ENCODE measurements around the gene THAP11.
"Not testable (repeated sequence)": the region's sequence is repeated elsewhere in the genome, so short reads cannot be mapped to it uniquely, and the experiment has no call there.

Gene THAP11

DNA sequence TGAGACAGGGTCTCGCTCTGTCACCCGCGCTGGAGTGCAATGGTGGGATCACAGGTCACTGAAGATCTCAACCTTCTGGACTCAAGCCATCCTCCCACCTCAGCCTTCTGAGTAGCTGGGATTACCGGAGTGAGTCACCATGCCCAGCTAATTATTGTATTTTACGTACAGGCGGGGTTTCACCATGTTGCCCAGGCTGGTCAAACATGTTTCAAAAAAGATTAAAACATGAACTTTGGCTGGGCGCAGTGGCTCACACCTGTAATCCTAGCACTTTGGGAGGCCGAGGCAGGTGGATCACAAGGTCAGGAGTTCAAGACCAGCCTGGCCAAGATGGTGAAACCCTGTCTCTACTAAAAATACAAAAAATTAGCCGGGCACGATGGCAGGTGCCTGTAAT, 4.9 kb upstream of the THAP11 start:
- DNase-seq = not testable (repeated sequence)

DNA sequence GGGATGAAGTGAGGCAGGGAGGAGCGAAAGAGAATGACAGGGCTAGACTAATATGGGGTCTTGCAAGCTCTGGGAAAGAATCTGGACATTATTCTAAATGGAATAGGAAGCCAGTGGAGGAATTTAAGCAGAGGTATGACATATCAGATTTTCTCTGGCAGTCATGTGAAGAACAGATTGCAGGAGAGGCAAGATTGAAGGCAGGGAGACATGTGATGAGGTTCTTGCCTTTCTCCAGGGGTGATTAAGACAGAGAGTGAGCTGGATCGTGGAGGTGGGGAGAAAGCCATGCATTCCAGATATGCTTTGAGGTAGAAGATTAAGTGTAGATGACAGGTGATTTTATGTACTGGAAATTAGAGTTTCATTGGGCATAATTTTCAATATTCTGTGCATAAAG, 4.3 kb upstream of the THAP11 start:
- no peak for DNase-seq

DNA sequence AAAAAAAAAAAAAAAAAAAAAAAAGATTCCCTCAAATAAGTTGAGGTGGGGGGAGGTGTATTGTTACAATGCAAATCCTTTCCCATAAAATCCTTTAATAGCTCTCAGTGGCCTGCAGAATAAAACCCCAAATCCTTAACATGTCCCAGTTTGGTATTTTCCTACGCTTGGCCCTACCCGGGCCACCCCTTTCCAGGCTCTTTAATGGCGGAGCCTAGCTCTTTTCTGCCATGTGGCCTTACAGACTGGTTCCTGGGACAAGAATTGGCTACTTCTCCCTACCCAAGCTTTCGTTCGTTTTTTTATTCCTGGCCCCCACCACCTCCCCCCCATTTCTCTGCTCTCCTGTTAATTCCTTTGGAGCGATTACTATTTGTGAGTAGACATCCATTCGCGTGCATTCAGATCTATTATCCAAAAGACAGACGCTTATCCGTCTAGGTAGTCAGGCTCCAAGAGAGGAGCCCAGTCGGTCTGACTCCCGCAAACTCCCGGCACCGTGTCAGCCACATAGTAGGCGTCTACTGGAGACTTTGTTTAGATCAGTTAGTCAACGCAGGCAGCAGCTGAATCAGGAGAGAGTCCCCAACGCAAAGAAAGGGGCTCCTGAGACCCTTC, 813 bp upstream of the THAP11 start:
- DNase-seq = peak; percentile 12

DNA sequence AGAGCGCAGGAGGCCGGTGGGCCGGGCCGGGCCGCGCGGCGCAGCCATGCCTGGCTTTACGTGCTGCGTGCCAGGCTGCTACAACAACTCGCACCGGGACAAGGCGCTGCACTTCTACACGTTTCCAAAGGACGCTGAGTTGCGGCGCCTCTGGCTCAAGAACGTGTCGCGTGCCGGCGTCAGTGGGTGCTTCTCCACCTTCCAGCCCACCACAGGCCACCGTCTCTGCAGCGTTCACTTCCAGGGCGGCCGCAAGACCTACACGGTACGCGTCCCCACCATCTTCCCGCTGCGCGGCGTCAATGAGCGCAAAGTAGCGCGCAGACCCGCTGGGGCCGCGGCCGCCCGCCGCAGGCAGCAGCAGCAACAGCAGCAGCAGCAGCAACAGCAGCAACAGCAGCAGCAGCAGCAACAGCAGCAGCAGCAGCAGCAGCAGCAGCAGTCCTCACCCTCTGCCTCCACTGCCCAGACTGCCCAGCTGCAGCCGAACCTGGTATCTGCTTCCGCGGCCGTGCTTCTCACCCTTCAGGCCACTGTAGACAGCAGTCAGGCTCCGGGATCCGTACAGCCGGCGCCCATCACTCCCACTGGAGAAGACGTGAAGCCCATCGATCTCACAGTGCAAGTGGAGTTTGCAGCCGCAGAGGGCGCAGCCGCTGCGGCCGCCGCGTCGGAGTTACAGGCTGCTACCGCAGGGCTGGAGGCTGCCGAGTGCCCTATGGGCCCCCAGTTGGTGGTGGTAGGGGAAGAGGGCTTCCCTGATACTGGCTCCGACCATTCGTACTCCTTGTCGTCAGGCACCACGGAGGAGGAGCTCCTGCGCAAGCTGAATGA, 606 bp downstream of the THAP11 start:
- DNase-seq = peak; percentile 44

DNA sequence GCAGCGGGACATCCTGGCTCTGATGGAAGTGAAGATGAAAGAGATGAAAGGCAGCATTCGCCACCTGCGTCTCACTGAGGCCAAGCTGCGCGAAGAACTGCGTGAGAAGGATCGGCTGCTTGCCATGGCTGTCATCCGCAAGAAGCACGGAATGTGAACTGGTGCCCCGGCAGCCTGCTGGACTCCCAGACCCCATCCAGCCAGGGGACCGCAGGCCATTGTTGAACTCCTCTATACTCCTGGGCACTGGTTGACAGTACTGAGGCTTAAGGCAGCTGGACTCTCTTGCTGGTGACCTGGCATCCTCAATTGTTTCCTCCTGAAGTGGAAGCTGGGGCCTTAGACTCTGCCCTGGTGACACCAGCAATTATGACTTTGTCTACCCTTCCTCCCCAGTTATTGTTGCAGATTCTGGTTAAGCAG, 1.2 kb downstream of the THAP11 start:
- no peak for DNase-seq

DNA sequence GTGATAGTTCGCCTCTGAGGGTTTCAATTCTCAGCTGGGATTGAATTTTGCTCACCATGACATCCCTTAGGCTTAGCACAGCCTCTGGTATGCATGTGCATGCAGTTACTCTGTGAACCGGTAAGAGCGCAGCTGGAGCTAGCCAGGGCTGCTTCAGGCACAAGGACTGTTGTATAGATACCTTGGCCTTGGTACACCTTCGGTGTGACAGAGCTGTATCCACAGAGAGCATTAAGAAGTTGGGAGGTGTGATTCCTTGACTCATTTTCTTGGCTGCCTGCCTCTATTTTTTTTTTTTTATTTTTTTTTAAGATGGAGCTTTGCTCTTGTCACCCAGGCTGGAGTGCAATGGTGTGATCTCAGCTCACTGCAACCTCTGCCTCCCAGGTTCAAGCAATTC, 2.4 kb downstream of the THAP11 start:
- DNase-seq = no peak

DNA sequence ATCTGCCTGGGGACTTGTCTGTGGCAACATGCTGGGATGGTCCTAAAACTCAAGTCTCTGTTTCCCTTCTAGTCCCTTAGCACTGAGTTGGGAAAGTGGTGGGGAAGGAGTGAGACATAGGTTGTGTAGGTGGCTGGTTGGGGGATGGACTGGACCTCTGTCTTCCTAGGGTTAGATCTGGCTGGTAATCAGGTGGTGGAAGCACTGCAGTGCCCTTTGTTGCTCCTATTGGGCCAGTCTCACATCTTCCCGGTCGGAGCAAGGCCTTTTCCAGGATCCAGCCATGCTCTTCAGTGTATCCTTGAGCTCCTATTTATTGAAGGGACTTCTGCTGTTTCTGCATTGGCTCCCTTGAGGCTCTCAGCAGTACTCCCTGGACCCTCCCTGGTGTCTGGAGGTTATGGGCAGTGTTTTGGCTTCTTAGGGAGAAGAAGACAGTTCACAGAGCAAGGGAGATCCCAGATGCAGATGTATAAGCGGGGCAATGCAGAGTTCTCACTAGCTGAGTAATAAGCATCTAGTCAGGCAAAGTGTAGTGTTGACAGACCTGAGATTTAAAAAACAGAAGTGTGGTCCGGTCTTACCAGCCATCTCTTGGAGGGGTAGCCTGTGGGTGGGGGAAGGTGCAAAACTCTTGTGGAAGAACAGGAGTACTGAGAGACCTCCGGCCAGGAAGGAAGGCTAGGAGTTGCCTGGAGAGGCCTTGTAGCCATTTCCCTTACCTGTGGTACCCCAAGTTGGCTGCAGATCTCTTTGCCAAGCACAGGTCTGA, 3.4 kb downstream of the THAP11 start:
- DNase-seq = no peak

DNA sequence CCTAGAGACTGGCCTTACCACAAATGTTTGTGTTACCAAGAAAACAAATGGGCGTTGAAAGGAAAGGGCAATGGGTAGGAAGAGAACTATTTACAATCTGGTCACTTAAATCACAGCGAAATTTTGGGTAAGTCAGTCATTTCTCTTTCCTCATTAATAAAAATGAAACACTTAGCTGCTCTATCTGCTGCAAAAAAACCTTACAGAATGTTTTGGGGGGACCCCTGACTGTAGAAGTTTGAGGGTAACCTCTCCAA, 3.9 kb downstream of the THAP11 start:
- DNase-seq = no peak

DNA sequence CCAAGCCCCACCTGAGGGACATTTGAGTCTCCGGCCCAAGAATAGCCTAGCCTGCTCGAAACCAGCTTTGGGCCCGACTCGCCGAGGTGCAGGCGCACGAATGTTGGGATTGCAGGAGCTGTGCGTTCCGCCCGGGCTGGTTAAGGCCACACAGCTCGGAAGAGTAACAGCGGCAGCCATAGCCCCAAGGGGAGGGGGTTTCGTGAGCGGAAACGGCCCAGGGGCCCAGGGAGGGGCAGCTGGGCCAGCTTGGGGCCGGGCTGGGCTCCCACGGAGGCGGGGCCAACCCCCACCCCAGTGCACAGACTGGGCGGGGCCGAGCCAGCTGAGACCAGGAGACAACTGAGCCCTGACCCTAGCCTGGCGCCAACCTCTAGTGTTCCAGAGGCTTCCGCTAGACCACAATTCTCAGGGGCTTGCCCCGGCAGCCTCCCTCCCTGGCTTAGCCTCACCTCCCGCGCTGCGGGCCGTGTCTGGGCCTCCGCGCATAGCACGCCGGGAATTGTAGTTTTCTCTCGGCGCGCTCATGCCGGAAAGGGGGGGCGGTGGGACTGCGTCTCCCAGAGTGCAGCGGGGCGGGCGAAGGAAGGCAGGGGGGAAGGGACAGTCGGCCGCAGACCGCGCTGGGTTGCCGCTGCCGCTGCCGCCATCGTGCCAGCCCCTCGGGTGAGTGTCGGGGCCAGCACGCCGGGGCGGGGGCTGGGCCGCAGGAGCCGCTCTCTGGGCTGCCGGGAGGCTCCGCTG, 4.4 kb downstream of the THAP11 start, which contains the start of gene NUTF2:
TSS of gene NUTF2 (plus strand) at position 614 of the 744 bp plus-strand sequence. CDS start 18,198 bp downstream, outside the sequence.
- peak; percentile 92 for DNase-seq

DNA sequence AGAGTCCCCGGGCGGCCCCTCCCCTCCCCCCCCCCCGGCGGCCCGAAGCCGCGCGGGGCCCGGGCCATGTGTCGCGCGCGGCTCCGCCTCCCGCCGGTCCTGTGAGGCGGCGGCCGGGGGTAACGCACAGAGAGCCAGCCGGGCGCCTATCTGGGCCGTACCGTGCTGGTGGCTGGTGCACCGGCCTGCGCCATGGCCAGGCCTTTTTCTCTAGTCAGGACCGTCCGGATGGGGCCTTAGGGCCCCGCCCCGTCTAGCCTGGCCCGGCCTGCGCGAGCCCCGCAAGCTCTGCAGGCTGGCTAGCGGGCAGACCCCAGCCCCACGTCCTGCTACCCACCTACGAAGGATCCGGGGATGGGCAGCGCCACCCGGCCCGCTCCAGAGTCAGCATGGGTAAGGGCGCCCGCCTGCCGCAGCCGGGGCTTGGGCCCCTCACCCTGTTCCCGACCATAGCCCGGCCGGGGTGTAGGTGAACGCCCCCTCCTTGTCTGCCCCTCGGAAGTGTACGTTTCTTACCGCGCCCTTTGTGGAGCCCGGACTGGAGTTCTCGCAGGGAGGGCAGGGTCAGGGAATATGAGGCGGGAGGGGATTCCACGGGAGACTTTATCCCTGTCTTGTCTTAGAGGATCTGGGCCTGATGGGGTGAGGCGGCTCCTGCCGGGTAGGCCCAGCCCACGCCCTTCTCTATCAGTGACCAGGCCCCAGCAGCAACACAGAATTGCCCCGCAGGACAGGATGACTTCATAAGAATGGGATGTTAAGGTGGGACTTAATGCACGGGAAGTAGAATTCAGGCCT, 5.1 kb downstream of the THAP11 start, which contains the start of gene CENPT:
TSS of gene CENPT (minus strand) at position 630 of the 798 bp plus-strand sequence. CDS start 13,834 bp downstream, outside the sequence.
- DNase-seq = peak; percentile 45

DNA sequence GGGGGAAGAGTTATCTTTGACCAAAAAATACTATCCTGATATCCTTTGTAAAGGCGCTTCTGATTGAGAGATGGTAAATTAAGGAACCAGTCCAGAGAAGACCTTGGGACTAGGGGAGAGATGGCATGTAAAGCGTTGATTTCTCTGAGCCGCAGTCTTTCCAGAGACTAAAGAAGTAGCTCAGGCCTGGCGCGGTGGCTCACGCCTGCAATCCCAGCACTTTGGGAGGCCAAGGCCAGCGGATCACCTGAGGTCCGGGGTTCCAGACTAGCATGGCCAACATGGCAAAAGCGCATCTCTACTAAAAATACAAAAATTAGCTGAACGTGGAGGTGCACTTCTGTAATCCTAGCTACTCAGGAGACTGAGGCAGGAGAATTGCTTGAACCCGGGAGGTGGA, 6.0 kb downstream of the THAP11 start:
- DNase-seq = no peak

DNA sequence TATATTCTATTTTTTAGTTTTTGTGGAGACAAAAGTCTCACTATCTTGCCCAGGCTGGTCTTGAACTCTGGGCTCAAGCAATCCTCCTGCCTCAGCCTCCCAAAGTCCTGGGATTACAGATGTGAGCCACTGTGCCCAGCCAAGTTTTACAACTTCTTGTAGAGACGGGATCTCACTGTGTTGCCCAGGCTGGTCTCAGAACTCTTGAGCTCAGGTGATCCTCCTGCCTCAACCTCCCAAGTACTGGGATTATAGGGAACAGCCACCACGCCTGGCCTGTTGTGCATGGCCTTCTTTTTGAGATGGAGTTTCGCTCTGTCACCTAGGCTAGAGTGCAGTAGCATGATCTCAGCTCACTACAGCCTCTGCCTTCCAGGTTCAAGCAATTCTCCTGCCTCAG, 11.6 kb downstream of the THAP11 start:
- DNase-seq = no peak

DNA sequence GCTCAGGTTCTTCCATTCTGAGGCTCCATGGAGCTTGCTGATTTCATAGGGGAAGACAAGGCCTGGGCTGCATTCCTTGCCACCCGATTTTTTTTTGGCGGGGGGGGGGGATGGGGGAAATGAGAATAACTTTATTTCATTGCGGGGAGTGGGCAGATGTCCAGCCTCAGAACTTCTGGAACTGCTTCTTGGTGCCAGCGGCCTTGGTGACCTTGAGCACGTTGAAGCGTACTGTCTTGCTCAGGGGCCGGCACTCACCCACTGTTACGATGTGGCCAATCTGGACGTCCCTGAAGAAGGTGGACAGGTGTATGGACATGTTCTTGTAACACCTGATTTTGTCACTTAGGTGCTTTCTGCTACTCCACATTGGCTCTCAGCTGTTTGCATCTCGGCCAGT, 13.7 kb downstream of the THAP11 start:
- no peak for DNase-seq

DNA sequence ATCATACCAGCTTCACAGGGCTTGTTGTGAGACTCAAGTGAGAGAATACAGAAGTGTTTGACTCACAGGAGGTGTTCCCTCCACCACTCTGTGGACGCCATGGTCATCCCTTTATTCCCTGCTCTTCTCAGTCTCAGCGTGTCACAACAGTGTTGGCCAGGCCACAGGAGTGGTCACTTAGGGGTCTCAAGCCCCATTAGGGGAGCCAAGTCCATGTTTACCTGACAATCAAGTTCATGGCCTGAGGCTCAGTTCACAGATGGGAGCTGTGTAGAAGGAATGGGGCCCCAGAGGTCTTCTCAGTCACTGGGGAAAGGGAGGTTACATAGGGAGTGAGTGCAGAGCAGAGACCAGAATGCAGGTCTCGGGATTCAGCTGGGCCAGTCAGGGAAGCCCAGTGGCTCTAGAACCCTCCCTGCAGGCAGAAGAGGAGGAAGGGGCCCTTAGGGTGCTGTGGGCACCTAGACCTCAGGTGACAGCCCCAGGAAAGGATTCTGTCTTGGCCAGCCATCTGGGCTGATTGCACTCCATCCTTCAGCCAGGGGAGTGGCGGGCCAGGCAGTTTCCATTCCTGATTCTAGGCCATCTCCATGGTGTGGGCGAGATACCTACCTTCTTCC, 14.9 kb downstream of the THAP11 start:
- DNase-seq = no peak

DNA sequence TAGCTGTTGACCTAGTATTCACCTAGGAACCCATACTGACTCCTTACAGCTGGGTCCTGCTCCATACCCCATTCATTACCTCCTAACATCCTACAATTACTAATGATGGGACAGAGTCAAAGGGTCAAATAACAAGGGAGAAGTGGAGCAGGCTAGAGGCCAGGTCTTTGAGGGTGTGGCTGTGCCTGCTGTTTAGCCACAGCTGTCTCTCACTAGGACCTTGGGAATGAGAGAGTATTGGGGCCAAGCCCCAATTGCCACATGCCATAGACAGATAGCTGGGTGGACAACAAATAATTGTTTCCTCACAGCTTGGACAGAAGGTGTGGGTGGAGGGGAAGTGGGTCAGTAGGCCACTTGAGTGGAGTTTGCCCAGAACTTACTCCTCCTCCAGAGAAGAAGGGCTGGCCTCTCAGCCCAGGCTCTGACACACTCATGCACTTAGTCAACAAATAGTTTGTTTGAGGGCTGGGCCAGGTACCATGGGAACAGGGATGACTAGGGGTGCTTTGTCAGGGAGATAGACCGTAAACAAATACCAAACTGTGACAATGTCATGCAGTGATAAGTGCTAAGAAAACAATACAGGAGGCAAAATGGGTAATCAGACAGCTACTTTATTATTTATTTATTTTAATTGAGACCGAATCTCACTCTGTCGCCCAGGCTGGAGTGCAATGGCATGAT, 15.6 kb downstream of the THAP11 start:
- peak; percentile 75 for DNase-seq

DNA sequence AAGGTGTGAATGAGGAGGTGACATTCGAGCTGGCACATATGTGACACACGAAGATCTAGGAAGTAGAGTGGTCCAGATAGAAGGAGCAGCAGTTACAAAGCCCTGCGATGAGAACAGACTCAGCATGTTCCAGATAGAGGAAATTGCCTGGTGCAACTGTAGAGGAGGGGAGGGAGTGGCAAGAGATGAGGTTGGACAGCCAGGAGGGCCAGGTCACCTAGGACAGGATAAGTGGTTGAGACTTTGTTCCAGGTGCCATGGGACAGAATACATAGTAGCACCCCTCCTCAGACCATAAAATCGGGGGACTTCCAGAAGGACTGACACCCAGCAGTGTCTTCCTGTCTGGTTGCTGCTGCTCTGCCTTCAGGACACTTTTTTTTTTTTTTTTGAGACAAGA, 16.4 kb downstream of the THAP11 start:
- no peak for DNase-seq

DNA sequence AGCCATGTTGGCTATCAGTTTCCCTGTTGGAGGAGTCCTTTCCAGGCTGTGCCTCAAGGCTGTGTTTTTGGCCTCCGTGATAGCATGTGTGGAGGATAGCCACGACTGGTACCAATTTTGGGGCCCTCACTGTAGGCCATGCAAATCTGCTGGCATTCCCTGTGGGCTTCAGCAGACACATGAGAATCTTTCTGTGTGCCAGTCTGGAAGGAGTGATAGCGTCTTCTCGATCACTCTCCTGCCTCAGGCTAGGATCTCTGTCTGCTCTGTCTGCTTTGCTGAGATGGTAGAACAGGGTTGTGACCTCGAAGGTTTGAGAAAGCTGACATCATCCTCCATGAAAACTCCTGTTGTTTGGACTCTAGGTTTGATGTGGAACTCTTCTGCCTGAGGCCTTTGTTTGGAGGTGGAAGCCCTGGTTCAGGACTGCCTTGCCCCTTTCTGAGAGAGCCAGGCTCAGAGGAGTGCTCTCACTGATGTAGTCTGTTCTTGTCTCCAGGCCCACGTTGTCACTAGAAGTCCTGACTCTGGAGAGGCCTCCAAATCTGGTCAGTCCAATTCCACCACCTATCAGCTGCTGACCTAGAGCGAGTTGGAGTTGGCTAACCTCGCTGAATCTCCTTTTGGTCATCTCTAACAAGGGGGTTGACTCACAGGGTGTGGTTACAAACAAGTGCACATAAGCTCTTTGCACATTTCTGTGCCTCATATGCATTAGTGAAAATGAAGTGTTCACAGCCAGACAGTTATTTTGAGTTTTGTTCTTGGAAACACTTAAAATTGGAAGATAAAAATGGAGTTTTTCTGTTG, 18.7 kb downstream of the THAP11 start:
- no peak for DNase-seq

DNA sequence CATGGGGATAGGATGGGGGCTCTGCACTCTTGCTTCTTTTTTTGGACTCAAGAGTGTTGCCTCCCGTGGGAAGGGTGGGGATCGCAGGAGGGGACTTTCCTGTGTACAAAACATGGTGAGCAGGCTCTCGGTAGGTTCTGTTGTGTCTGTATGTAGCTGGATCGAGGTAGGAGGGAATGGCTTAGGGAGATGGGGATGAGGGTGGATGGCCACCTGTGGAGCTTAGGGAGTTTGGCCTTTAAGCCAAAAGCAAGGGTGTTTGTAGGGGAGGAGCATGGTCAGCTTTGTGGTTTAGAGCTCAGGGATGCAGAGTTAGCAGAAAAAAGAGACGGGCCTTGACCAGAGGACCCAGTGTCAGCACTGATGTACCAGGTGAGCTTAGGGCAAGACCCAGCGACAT, 19.8 kb downstream of the THAP11 start:
- DNase-seq = no peak

DNA sequence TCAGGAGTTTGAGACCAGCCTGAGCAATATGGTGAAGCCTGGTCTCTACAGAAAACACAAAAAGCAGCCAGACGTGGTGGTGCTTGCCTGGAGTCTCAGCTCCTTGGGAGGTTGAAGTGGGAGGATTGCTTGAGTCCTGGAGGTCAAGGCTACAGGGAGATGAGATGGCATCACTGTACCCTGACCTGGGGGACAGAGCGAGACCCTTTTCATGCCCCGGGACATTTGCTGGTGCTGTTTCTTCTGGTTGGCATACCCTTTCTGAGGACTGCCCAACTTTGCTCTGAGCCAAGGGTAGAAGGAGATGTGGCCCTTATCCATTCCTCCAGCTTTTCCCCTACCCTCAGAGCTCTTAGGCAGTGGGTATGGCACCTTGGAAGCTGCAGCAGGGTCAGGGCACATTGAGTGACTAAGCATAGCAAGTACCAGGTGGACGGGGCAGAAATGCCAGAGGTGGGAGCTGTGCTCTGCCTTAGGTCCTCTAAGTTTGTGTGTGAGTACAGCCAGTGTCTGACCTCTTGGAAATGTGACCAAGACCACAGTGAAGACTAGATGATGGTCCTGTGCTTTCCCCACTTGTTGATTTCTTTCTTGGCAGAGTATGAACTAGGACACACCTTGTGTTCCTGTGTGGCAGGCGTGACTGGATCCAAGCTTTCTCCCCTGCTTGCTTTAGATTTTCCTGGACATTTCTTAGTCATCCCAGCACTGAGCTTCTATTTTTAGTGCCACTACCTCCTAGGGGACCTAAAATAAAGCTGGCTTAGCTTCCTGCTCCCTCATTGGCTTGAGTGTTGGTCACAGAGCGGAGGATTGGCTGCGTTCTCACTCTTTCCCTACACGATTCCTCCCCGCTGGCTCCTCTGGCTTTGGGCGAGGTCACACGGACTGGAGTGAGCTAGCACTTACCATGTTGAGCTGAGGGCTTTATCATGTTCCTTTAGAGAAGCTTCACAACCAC, 20.8 kb downstream of the THAP11 start:
- no peak for DNase-seq

Data from NCI-H146 (cell line).